GM12874 (cell line): Measurements from ENCODE around the gene ATF6B.

Experiments
- CTCF ChIP-seq: IDR thresholded peaks from 2 replicates; pipeline ENCODE4 v1.5.1; 2011; ENCODE audit warnings: low read depth, mild to moderate bottlenecking, control low read depth, low read length, moderate library complexity; ENCODE audit not compliant: insufficient read depth

The ATF6B gene

GRCh38 chr6:32153564-32154513, 25.8 kb upstream of the ATF6B start, which contains the start of gene PPT2:
Gene PPT2 (plus strand): TSS chr6:32154141. CDS start chr6:32154595, 454 bp downstream.
- TF ChIP-seq CTCF: no peak

GRCh38 chr6:32152769-32153563, 24.9 kb upstream of the ATF6B start:
- no peak for TF ChIP-seq CTCF

GRCh38 chr6:32151863-32152768, 24.1 kb upstream of the ATF6B start, which contains the start of gene PRRT1:
Gene PRRT1 (minus strand): TSS chr6:32151939. CDS start chr6:32151827, 112 bp downstream.
- TF ChIP-seq CTCF: no peak

GRCh38 chr6:32151181-32151862, 23.3 kb upstream of the ATF6B start:
- TF ChIP-seq CTCF: no peak

GRCh38 chr6:32149932-32150870, 22.2 kb upstream of the ATF6B start:
- no peak for TF ChIP-seq CTCF
